Activated T-cell treated with anti-CD3 and anti-CD28 coated beads, Interleukin-2, amount 50 U/mL, for 72 hours (primary cell): ENCODE measurements around the gene PRPF38A. TPM values are rescaled to one million over a fixed set of nuclear protein-coding genes. Genes with fewer than 3 reads are reported as not detected.

Experiments used
- ATAC-seq, 2 donors: fragments of 150-1000 bp; cut with Tn5 transposase; replicated peaks in 1 of 2; 2 replicates each; pipeline ENCODE4 v1.10.0; 2021; ENCODE audit warnings: moderate library complexity in 2 of 2, mild to moderate bottlenecking in 1 of 2
- DNase-seq, 2 donors: peaks; one replicate each; pipeline ENCODE4 v3.0.0; 2021 to 2022; ENCODE audit warnings: mixed read lengths in 1 of 2
- H3K27ac Mint-ChIP-seq: one replicate; pipeline ENCODE4 v1.8.0; 2022; ENCODE audit warnings: mild to moderate bottlenecking, moderate library complexity, mixed read lengths
- H3K27me3 Mint-ChIP-seq: one replicate; pipeline ENCODE4 v1.8.0; 2022; ENCODE audit warnings: low read depth, mixed read lengths
- H3K36me3 Mint-ChIP-seq, 2 donors: one replicate each; pipeline ENCODE4 v1.8.0; 2022; ENCODE audit warnings: mixed read lengths in 2 of 2, mild to moderate bottlenecking in 1 of 2; ENCODE audit not compliant: insufficient read depth in 2 of 2
- H3K4me1 Mint-ChIP-seq: one replicate; pipeline ENCODE4 v1.8.0; 2022; ENCODE audit warnings: low read depth, mixed read lengths
- H3K4me3 Mint-ChIP-seq, 2 donors: one replicate each; pipeline ENCODE4 v1.8.0; 2022; ENCODE audit warnings: mild to moderate bottlenecking in 2 of 2, mixed read lengths in 2 of 2, moderate library complexity in 2 of 2
- H3K9me3 Mint-ChIP-seq, 2 donors: one replicate each; pipeline ENCODE4 v1.8.0; 2022; ENCODE audit warnings: mixed read lengths in 2 of 2
- total RNA-seq, 2 donors: library from RNA; stranded (reverse); gene quantifications; one replicate each; pipeline ENCODE4 v1.2.3, GENCODE V29; 2022

PRPF38A gene
- 10 to 100 TPM; 80.5 to 91.8 TPM for total RNA-seq

- DNase-seq, result peak; percentile 98 to 99
- Mint-ChIP-seq H3K9me3 (no peaks in the 10 kb centered on the region), H3K4me3 (peak within 1 kb of the TSS; percentile 99), H3K27me3 (no peaks in the 10 kb centered on the region), H3K27ac (peak within 1 kb of the TSS; percentile 99), H3K4me1 (peaks cover 38% of the 10 kb centered on the region), H3K36me3 (peaks cover 25 to 51% of the 10 kb centered on the region in 2 donors)
- peak; percentile 93 to 95 for ATAC-seq
Measured at GRCh38 chr1:52404116-52404974, at the start of gene PRPF38A, which contains the start of gene ORC1. Gene PRPF38A (plus strand): TSS chr1:52404602. CDS start chr1:52404750, 148 bp downstream. Gene ORC1 (minus strand): TSS chr1:52404423. CDS start chr1:52402223, 2,200 bp downstream.

DNA sequence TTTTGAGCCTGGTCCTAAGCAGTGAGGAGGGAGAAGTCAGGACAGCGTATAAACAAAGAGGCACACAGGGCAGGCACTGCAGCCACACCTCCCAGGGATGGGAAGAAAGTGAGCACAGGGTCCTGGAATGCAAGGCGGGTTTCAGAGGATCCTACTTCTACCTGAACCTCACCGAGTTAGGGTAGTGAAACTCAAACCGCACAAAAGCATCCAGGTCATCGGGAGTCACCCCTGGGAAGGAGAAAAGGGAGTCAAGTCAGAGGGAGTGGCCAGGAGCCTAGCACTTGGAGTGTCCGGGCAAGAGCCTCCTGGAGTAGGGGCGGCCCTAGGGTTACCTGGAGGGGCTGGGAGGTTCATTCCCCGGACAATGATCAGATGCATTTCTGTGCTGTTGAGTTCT, 49.0 kb upstream of the PRPF38A start:
- H3K4me3 Mint-ChIP-seq, result no peak overlapping the region
- peaks cover 7 to 24% of the 10 kb centered on the region in 2 donors for H3K36me3 Mint-ChIP-seq
- H3K9me3 Mint-ChIP-seq, result no peaks in the 10 kb centered on the region
- no peak overlapping the region for H3K27ac Mint-ChIP-seq
- ATAC-seq (no peak), DNase-seq (no peak)
- no peaks in the 10 kb centered on the region for H3K27me3 Mint-ChIP-seq
- H3K4me1 Mint-ChIP-seq, result no peaks in the 10 kb centered on the region

DNA sequence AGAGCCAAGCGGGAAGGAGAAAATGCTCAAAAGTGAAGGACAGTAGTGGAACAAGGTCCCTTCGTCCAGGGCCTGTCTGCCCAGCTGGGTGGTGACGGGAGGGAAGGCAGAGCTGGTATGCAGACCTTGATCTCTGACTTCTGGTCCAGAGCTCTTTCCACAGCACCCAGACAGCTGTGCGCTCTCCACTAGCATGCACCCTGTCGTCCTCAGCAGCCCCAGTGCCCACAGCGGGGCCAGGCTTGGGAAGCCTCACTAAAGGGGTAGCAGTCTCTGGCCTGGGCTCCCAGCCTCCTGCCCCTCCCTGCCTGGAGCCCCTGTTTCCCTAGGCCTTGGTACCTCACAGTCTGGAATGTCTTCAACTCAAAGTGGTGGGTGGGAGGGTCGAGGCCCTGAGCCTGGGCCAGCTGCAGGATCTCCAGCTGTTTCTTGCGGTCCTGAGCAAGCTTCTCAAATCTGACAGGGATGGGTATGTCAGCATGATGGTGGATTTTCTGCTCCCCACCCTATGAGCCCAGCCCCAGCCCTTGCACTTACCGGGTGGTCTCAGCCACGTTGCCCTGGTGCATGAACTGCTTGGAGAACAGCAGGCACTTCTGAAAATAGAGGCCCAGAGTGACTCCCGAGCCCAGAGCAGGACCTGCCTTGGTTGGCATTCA, 48.4 kb upstream of the PRPF38A start:
- DNase-seq (no peak), ATAC-seq (no peak)
- Mint-ChIP-seq H3K36me3 (peaks cover 7 to 24% of the 10 kb centered on the region in 2 donors), H3K27ac (no peak overlapping the region), H3K9me3 (no peaks in the 10 kb centered on the region), H3K4me3 (no peak overlapping the region), H3K27me3 (no peaks in the 10 kb centered on the region), H3K4me1 (no peaks in the 10 kb centered on the region)

- Mint-ChIP-seq H3K9me3 (no peaks in the 10 kb centered on the region), H3K27ac (no peak overlapping the region), H3K4me1 (peaks cover 4% of the 10 kb centered on the region), H3K4me3 (no peak overlapping the region), H3K27me3 (no peaks in the 10 kb centered on the region), H3K36me3 (peaks cover 7 to 24% of the 10 kb centered on the region in 2 donors)
- DNase-seq (no peak), ATAC-seq (no peak)
Measured at GRCh38 chr1:52356818-52357355, 47.5 kb upstream of the PRPF38A start.

DNA sequence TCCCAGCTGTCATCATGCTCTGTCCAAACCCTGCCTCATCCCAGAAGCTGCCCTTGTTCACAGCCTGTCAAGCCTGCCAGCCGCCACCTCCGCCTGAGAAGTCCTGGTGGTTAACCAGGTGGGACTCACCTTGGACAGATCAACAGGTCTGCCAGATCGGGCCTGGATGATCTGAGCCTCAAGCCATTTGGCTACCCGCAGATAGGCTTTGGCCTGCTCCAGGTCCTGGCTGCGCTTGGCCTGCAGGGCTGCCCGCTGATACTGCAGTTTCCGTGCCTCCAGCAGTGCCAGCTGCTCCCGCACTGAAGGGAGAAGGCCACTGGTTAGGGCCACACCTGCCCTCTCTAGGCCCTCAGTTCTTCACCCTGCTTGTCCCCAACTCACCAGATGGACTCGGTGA, 47.0 kb upstream of the PRPF38A start:
- H3K27ac Mint-ChIP-seq, result no peak overlapping the region
- H3K36me3 Mint-ChIP-seq, result peaks cover 7 to 24% of the 10 kb centered on the region in 2 donors
- ATAC-seq (no peak), DNase-seq (no peak)
- no peaks in the 10 kb centered on the region for H3K27me3 Mint-ChIP-seq
- H3K4me1 Mint-ChIP-seq, result peaks cover 8% of the 10 kb centered on the region
- H3K4me3 Mint-ChIP-seq, result no peak overlapping the region
- no peaks in the 10 kb centered on the region for H3K9me3 Mint-ChIP-seq

DNA sequence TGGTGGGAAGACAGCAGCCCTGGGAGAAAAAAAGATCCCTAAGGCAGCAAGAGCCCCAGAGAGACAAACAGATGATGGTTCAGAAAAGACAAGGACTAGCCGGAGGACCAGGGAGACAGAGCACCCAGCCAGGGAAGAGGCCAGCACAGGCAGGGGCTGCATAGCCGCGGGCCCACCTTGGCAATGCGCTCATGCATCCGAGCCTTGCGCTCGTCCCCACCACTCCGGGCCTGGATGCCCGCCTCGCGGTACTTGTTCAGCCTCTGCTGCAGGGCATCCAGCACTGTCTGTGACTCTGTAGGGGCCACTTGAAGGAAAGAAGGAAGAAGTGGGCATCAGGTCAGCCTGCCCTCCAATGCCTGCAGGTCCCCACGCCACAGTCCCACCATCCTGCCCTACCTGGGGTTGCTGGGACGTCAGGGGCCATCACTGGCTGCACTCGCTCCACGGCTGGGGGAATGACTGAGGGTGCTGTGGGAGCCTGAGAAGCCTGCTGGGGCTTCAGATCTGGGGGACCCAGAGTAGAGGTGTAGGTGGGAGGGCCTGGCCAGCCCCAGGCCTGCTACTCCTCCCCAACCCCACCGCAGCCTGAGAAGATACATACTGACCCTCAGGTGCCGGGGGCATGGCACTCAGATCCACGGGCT, 45.4 kb upstream of the PRPF38A start:
- H3K36me3 Mint-ChIP-seq, result peaks cover 5 to 21% of the 10 kb centered on the region in 2 donors

GRCh38 chr1:52359676-52360594, 44.5 kb upstream of the PRPF38A start:
- Mint-ChIP-seq H3K4me1 (peaks cover 31% of the 10 kb centered on the region), H3K9me3 (no peaks in the 10 kb centered on the region), H3K36me3 (peaks cover 5 to 18% of the 10 kb centered on the region in 2 donors), H3K27ac (no peak overlapping the region), H3K4me3 (no peak overlapping the region), H3K27me3 (no peaks in the 10 kb centered on the region)
- DNase-seq (no peak), ATAC-seq (no peak)

More for the DNA sequence above, 45.4 kb upstream of the PRPF38A start:
- DNase-seq, result no peak
- Mint-ChIP-seq H3K27ac (no peak overlapping the region), H3K27me3 (no peaks in the 10 kb centered on the region), H3K9me3 (no peaks in the 10 kb centered on the region), H3K4me3 (no peak overlapping the region), H3K4me1 (peaks cover 21% of the 10 kb centered on the region)
- ATAC-seq, result no peak

- H3K9me3 Mint-ChIP-seq, result no peaks in the 10 kb centered on the region
- H3K4me1 Mint-ChIP-seq, result peaks cover 35% of the 10 kb centered on the region
- ATAC-seq (no peak), DNase-seq (no peak)
- peaks cover 2 to 18% of the 10 kb centered on the region in 2 donors for H3K36me3 Mint-ChIP-seq
- H3K4me3 Mint-ChIP-seq, result no peak overlapping the region
- H3K27ac Mint-ChIP-seq, result no peak overlapping the region
- no peaks in the 10 kb centered on the region for H3K27me3 Mint-ChIP-seq
Measured at GRCh38 chr1:52360595-52360968, 43.8 kb upstream of the PRPF38A start.

GRCh38 chr1:52364235-52364839, 40.1 kb upstream of the PRPF38A start:
- peak overlapping the region; percentile 92 to 96 for H3K4me3 Mint-ChIP-seq
- peak in 1 of 2 donors; percentile 14 for DNase-seq

GRCh38 chr1:52365071-52365745, 39.2 kb upstream of the PRPF38A start:
- ATAC-seq, result no peak
- DNase-seq, result peak; percentile 29
- H3K9me3 Mint-ChIP-seq, result peaks cover 0 to 3% of the 10 kb centered on the region in 2 donors
- peak overlapping the region; percentile 94 for H3K27ac Mint-ChIP-seq
- H3K36me3 Mint-ChIP-seq, result peaks cover 2 to 3% of the 10 kb centered on the region in 2 donors
- peaks cover 60% of the 10 kb centered on the region for H3K4me1 Mint-ChIP-seq
- peak overlapping the region; percentile 92 to 96 for H3K4me3 Mint-ChIP-seq
- no peaks in the 10 kb centered on the region for H3K27me3 Mint-ChIP-seq

More at GRCh38 chr1:52364235-52364839, 40.1 kb upstream of the PRPF38A start:
- peaks cover 2 to 3% of the 10 kb centered on the region in 2 donors for H3K36me3 Mint-ChIP-seq
- ATAC-seq, result no peak
- no peaks in the 10 kb centered on the region for H3K9me3 Mint-ChIP-seq
- H3K4me1 Mint-ChIP-seq, result peaks cover 58% of the 10 kb centered on the region
- peak overlapping the region; percentile 82 for H3K27ac Mint-ChIP-seq
- no peaks in the 10 kb centered on the region for H3K27me3 Mint-ChIP-seq

DNA sequence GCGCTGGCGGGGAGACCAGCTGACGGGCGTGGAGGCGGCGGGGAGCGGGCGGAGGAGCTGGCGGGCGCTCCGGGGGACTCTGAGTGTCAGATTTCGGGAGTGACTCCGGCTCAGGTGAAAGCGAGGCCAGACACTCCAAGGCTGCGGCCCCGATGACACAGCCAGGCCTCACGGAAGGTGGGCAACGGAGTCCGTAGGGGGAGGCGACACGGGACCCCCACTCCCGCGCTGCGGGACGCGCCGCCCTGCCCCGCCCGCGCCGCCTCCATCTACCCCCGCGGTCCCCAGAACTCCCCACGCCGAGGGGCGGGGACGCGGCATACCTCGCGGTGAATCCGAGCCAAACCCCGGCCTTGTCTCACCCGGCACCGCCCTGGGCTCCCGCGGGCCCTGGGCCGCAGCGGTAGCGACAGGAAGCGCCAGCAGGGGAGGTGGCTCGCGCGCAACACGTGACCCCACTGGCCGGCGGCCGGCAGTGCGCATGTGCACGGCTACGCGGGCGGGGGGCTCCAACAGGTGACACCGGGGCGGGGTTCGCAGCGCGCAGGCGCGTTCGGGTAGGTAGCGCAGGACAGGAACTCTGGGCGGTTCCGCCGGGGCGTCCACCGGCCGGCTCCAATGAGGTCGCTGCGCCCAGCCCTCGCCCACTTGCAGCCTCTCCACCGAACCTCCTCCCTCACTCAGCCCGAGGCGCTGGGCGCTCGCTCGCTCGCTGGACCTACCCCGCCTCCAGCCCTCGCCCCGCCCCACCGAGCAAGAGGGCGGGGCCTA, 38.5 kb upstream of the PRPF38A start, which contains the start of gene CC2D1B:
Gene CC2D1B, minus strand, starts transcription at position 460 of the 771 bp plus-strand sequence. CDS start 1,585 bp downstream, outside the sequence.
- no peaks in the 10 kb centered on the region for H3K27me3 Mint-ChIP-seq
- ATAC-seq (peak; percentile 94 to 95), DNase-seq (peak; percentile 100)
- peak within 1 kb of the TSS; percentile 92 to 96 for H3K4me3 Mint-ChIP-seq
- peaks cover 0 to 3% of the 10 kb centered on the region in 2 donors for H3K9me3 Mint-ChIP-seq
- H3K36me3 Mint-ChIP-seq, result peaks cover 2 to 8% of the 10 kb centered on the region in 2 donors
- H3K4me1 Mint-ChIP-seq, result peaks cover 60% of the 10 kb centered on the region
- H3K27ac Mint-ChIP-seq, result peak within 1 kb of the TSS; percentile 94
